HG03354 (cell line): ENCODE data around the gene KPTN.

ENCODE experiments used
- ATAC-seq: cut with Tn5 transposase; IDR thresholded peaks from one replicate; pipeline ENCODE4 v1.9.1; 2021; ENCODE audit warnings: mild to moderate bottlenecking; ENCODE audit not compliant: unreplicated experiment, poor library complexity, severe bottlenecking

Gene KPTN

DNA sequence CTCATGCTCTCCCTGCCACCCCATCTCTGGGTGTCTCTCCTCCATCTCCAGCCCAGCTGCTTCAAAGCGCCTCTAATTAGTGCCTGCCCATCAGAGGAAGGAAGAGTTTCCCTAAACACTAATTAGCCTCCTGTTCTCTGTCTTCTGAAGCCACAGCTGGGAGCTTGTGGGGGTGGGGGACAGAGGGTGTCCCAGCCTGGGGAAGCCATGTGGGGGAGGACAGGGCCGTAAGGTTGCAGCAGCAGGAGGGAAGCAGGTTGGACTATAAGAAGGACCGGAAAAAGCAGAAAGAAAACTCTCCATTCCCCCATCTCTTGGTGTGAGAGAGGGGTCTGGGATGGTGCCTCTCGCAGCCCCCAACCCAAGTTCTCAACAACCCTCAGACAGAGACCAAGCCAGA, 38.5 kb downstream of the KPTN start:
- ATAC-seq = no peak

DNA sequence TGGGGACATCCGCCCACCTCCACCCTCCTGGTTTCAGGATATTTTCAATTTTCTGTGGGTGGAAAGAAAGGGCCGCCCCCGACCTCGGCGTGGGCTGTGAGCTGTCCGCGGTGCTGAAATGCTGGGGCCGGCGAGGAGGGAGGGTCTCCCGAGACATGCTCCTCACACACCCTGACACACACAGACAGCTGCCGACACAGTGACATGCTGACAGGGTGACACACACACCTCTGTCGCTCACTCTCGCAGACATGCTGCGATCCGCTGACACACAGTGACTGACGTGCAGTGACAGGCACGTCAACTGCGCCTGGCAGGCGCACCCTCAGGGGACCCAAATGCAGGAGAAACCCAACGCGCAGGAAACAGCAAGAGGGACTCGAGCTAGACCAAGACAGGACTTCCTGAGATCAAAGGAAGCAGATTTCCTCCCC, 39.6 kb downstream of the KPTN start:
- ATAC-seq = no peak

DNA sequence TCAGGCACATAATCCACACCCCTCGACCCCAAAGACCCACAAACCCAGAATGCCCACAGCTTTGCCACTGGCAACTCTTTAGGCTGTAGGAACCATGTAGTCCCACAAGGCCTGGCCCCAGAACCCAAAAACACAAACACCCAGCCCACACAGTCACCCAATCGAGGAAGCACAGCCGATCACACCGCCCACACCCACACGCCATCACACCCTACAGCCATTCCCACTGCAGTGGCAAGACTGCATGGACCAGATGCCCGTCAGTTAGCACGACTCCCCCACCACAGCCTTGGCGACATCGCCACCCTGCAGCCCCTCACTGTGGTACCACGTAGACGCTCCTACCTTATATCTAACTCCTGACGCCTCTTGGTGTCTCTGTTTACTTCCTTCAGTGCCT, 40.7 kb downstream of the KPTN start:
- ATAC-seq = no peak

DNA sequence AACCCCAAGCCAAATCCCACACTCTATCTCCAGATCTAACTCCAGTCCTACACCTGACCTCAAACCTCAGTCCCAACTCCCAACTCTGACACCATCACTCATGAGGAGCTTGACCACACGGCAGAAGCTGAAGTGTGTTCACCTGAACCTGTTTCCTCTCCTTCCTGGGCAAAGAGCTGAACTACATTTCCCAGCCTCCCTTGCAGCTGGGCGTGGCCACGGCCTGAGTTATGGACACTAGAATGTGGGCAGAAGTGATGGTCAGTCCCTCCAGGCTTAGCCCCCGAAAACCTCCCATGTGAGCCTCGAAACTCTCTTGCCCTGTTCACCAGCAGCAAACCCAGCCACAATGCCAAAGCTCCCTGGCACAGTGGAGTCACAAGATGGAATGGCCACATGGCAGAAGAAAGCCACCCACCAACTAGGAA, 45.2 kb downstream of the KPTN start:
- no peak for ATAC-seq

DNA sequence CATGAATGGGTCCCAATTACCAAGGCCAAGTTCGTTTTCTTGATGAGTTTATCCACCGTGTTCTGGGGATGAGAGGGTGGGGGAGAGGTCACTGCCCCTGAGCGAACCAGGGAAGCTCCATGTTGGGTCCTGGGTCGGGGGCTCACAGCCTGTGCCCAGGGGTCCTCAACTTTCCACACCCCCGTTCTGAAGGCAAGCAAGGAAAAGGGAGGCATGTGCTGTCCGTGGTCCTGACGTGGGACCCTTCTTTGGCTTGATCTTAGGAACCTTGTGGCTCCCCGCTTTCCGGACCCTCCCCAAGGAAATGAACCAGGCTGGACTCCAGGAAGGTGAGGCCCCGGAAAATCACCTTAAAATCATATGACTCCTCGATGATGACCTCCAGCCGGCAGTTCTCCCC, 46.5 kb downstream of the KPTN start:
- ATAC-seq = no peak

DNA sequence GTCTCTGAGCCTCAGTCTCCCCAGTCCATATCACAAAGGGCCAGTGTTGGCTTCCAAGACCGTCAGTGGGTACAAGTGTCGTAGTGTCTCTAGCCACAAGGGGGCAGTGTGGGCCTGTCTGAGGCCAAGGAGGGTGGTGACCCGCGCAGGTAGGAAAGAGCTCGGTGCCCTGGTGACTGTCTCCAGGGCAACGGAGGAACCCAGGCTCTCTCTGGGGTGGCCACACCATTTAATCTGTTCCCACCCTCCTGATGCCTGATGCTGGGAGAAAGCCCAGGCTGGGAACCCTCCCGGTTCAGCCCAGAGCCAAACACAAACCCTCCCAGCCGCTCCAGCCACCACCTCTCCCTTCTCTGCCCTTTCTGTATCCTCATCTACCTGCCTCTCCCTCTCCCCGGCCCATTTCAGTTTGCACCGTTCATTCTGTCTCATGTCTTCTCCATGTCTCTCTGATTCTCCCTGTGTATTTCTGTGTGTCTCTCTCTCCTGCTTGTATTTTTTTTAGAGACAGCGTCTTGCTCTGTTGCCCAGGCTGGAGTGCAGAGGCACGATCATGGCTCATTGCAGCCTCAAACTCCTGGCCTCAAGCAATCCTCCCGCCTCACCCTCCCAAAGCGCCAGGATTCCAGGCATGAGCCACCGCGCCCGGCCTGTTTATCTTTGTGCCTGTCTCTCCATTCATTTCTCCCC, 47.2 kb downstream of the KPTN start:
- no peak for ATAC-seq

DNA sequence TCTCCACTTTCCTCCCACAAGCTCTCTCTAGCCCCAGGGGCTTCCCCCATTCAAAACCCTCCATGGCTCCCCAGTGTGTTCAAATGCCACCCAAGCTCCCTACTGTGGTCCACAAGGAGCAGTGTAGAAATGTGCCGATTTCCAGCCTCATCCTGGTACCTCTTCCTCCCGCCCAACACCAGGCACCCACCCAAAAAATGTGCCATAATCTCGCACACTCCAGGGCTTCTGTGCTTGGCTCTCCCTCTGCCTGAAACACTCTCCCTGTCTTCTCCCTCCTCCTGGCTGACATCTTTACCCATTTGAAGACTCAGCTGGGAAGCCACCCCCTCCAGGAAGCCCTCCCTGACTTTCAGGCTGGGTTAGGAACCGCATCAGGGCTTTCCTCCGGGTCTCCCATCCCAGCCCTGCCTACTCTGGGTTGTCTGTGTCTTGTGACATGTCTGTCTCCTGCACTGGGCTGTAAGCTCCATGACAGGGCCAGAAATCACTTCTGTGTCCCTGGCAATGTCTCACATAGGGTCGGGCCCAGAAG, 48.1 kb downstream of the KPTN start:
- no peak for ATAC-seq

DNA sequence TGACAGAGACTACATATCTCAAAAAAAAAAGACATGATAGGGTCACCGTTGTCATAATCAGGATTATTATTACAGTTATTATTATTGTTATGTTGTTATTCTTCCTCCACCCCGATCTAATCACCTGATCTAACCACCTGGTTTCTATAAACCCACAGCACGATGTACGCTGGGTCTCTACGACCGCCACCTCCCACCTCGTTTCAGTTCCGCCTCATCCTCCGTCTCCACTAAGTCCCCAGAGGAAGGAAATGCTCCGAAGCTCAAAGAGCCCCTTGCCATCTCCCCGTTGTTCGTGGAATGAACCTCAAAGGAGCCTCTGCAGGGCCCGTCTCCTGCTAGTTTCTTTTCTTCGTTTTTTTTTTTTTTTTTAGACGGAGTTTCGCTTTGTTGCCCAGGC, 48.8 kb downstream of the KPTN start:
- ATAC-seq = no peak

DNA sequence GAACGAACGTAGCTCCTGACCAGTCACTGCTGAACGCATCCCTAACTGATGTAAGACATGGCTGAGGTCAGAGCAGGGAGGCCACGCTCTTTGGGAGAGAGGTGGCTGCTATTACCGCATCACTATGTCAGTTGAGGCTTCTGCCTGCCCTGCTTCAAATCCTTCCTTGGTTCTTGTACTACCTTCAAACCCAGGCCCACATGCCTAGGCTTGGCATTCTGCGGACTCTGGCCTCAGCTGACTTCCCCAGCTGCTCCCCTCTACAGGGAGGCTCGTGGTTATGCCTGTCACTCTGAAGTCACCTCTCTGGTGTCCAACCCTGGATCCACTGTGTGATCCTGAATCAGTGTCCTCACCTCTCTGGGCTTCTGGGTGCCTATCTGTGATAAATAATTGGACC, 49.9 kb downstream of the KPTN start:
- no peak for ATAC-seq

DNA sequence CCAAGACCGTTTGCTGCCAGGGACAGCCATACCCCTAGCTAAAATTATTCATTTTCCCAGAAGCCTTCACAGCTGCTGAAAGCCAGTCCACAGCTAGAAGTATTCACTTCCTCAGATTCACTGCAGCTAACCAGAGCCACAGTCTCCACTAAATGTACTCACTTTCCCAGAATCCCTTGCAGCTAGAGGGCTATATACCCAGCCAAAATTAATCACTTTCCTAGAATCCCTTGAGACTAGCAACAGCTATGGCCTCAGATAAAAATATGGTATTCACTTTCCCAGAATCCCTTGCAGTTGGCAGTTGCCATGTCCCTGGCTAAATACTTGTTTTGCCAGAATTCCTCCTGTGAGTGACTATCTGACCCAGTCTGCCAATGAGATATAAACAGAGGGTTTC, 50.9 kb downstream of the KPTN start:
- ATAC-seq = no peak

DNA sequence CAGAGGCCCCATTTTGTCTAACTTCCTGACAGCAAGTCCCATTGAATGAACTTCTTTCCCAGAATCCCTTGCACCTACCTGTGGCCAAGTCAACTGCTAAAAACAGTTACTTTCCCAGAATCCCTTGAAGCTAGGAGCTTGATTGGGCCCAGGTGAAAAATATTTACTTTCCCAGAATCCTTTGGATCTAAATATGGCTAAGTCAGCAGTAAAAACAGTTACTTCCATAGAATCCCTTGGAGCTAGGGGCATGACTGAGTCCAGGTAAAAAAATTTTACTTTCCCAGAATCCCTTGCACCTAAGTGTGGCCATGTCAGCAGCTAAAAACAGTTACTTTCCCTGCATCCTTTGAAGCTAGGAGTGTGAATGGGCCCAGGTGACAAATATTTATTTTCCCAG, 51.5 kb downstream of the KPTN start:
- no peak for ATAC-seq

DNA sequence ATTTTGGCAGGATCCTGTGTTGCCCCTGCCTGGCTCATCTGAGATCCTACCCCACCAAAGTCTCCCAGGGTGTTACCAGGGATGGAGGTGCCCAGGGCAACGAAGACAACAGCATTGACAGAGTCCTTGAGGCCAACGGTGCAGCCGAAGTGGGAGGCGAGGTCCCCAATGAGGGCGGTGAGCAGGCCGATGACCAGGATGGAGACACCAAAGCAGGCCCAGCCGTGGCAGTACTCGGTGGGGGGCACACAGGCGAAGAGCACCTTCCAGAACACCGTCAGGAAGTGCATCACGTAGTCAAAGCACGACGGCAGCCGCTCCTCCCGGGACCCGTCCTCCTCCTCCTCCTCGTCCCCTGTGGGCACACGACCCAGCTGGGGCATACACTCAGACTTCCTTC, 51.9 kb downstream of the KPTN start:
- no peak for ATAC-seq

DNA sequence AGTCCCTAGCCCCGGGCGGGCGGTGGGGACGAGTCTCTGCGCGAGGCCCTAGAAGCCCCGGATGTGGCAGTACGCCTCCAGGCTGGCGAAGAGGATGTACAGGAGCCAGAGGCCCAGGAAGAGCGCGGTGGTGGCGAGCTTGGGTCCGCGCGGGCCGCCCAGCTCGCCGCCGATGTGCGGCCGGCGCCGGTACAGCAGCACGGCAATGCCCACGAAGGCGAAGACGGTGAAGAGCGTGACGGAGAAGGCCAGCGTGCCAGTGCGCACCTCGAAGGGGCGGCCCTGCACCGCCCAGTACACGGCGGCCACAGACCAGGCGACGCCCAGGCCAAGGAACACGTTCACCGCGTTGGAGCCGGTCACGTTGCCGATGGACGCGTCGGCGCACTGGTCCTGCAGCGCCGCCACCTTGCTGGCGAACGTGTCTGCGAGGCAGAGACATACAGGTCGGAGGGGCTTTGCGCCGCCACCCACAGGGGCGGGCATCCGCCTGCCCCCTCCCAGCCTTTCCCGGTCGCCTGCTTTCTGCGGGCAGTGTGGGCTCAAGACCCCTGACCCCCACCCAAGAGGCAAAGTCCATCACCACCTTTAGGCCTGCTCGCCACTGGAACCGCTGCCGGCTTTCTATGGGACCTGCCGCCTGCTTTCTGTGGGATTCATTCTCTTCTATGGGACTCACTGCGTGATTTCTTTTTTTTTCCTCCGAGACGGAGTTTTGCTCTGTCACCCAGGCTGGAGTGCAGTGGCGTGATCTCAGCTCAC, 53.8 kb downstream of the KPTN start:
- ATAC-seq = no peak

DNA sequence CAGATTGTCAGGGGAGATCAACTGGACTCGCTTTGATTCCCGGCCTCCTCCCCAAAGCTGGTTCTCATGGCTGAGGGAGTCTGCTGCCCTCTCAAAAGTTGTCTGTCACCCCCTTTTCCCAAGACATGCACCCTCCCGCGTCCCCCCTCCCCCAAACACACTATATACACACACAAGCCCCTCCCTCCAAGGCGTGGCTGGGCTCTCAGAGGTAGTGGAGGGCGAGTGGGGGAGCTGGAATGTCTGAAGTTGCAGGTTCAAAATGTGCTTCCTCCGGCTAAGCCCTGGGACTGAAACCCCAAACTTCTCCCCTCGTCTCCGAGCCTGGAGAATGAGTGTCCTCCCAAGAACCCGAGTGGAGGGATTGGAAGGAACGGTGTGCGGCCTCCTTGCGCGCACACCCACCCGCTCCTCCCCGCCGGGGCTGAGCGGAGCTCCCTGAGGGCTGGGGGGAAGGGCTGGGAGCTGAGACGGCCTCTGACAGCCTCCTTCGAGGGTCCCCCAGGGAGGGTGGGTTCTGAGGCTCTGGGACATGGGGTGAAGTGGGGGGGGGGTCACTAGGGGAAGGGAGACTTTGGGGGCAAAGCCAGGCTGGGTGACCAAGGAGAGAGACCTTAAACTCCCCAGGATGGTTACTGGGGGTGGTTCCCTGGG, 54.8 kb downstream of the KPTN start:
- no peak for ATAC-seq

DNA sequence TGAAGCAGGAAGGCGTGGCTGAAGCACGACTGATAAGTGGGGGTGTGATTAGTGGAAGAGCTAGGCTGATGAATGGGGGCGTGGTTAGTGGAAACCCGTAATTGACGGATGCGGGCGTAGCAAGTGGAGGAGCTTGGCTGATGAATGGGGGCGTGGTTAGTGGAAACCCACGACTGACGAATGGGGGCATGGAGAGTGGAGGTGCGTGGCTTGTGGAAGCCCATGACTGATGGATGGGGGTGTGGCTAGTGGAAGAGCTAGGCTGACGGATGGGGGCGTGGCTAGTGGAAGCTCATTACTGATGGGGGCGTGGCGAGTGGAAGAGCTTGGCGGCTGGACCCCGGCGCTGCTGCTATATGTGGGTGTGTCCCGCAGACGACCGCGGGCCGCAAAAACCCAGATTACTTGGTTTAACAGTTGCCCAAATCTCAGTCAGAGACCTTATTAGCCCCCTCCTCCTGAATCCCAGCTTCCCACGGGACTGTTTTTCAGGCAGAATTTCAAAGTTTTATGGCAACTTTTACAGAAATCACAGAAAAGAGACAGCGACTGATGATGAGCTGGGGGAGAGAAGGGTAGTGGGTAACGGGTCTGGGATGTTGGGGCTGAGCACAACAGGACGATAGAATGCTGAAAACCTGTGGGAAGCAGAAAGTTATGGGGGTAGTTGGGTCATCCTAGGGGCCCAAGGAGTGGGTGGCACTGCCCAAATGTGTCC, 55.7 kb downstream of the KPTN start:
- peak; percentile 71 for ATAC-seq

DNA sequence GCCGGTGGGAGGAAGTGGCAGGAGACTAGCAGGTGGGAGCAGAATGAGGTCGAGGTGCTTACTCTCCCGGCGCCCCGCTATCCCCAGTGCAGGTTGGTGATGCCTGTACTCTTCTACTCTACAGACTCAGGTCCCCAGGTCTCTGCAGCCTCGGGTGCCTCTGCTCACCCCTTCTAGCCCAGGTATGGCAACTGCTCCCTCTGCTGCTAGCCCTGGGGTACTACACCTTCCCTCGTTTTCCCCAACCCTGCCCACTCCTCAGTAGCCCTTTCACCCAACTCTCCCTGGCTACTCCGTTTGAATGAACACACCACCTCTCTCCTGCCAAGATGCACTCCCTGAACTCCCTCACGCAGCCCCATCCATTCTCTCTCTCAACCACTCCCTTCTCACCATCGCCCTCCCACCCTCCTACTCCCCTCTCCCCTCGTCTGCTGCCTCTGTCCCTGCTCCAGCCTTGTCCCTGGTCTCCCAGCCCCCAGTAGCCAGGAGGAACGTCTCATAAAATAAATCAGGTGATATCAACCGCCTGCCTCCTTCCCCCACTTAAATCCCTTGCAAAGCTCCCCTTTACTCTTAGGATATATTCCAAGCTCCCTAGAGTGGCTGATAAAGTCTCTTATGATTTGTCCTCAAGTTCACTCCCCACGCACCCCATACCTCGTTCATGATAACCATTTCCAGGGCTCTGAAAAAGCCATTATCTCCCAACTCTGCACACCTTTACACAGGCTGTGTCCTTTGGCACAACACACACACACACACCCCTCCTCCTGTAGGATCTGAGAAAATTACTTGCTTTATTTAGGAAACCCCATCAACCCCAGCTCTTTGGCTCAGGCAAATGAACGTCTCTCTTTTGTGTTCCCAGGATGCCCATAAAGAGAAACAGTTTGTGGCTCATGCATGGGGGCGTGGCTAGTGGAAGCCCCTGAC, 56.5 kb downstream of the KPTN start:
- ATAC-seq = no peak
